ENCODE data around the gene ADCY7.
"Not testable (repeated sequence)": the region's sequence is repeated elsewhere in the genome, so short reads cannot be mapped to it uniquely, and the experiment has no call there.

Gene ADCY7

GRCh38 chr16:50266337-50267091 lies at the start of gene ADCY7:
TSS of gene ADCY7 (plus strand) at chr16:50266551. CDS start at chr16:50288180, 21,629 bp downstream.
- peak; percentile 37 for DNase-seq

GRCh38 chr16:50219402-50219975 lies 46.9 kb upstream of the ADCY7 start:
- no peak for DNase-seq

GRCh38 chr16:50224286-50224685 lies 42.1 kb upstream of the ADCY7 start:
- no peak for DNase-seq

- no peak for DNase-seq
These were observed 39.2 kb upstream of the ADCY7 start for GRCh38 chr16:50227120-50227519.

- DNase-seq: no peak
These were observed 38.7 kb upstream of the ADCY7 start for GRCh38 chr16:50227665-50228064.

- no peak for DNase-seq
These were observed 37.9 kb upstream of the ADCY7 start for GRCh38 chr16:50228364-50228868.

- DNase-seq: peak; percentile 31
These were observed 37.1 kb upstream of the ADCY7 start for GRCh38 chr16:50229149-50229726.

GRCh38 chr16:50234771-50235556 lies 31.4 kb upstream of the ADCY7 start:
- no peak for DNase-seq

- no peak for DNase-seq
These were observed 30.8 kb upstream of the ADCY7 start for GRCh38 chr16:50235581-50235980.

- no peak for DNase-seq
These were observed 28.0 kb upstream of the ADCY7 start for GRCh38 chr16:50238314-50238713.

- no peak for DNase-seq
These were observed 27.5 kb upstream of the ADCY7 start for GRCh38 chr16:50238868-50239301.

- not testable (repeated sequence) for DNase-seq
These were observed 23.3 kb upstream of the ADCY7 start for GRCh38 chr16:50243024-50243423.

- no peak for DNase-seq
These were observed 22.2 kb upstream of the ADCY7 start for GRCh38 chr16:50244140-50244503.

- peak; percentile 83 for DNase-seq
These were observed 21.6 kb upstream of the ADCY7 start for GRCh38 chr16:50244504-50245416.

- peak; percentile 60 for DNase-seq
These were observed 20.7 kb upstream of the ADCY7 start for GRCh38 chr16:50245417-50246298.

- DNase-seq: peak; percentile 49
These were observed 19.8 kb upstream of the ADCY7 start for GRCh38 chr16:50246299-50247122.

GRCh38 chr16:50247123-50247905 lies 19.0 kb upstream of the ADCY7 start:
- no peak for DNase-seq

GRCh38 chr16:50247906-50248608 lies 18.3 kb upstream of the ADCY7 start:
- no peak for DNase-seq

- DNase-seq: no peak
These were observed 17.5 kb upstream of the ADCY7 start for GRCh38 chr16:50248845-50249244.
